ENCODE data around the gene FILIP1L.

FILIP1L gene

DNA sequence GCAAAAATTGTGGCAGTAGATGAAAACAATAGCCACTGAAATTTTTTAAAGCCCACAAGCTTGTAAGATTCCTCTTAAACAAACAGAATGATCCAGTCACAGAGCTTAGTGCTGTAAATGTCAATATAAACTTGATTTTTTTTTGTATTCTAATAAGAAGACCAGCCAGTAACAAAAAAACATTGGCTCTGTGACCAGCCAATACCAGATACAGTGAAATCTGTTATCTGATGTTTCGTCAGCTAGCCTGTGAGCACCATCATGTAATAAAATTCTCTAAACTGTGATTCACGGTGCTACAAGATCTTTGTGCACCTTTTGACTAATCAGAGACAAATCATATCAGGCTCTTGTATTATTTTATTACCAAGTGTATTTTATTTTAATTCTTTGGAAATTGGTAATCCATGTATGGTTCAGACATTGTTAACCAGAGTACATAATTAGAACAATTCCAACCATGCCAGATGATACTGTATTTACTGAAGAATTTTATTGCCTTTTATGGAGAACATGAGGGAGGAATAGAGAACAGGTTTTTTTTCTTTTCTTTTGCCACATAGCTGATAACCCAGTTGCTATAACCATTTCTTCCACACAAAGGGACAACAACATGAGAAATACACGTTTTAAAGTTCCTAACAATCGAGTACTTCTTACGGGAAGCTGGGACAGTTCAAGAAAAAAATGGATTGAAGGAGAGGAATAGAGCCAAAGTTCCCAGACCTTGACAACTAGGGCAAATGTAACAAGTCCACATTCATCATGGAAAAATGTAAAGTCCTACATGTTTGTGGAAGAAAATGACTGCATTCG, 71.9 kb downstream of the FILIP1L start:
- peak; percentile 50 for DNase-seq (ENCODE audit: low read depth)

DNA sequence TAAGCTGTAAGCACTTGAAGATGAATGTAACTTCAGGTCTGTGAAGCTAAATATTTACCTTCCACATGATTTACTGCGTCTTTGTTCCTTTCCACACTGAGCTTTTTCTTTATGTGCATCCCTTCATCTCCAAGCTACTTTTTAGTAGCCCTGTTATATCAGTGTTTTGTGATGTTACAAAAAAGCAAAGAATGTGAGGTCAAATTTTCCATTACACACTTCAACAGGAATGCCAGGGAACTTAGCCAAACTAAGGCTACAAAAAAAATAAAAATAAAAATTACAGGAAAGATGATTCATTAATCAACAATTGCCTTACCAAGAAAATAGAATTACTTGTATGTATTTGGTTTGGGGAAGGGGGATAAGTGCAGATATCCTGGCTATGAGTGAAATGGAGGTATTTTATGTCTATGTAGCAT, 73.0 kb downstream of the FILIP1L start:
- peak; percentile 76 for DNase-seq (ENCODE audit: low read depth)

DNA sequence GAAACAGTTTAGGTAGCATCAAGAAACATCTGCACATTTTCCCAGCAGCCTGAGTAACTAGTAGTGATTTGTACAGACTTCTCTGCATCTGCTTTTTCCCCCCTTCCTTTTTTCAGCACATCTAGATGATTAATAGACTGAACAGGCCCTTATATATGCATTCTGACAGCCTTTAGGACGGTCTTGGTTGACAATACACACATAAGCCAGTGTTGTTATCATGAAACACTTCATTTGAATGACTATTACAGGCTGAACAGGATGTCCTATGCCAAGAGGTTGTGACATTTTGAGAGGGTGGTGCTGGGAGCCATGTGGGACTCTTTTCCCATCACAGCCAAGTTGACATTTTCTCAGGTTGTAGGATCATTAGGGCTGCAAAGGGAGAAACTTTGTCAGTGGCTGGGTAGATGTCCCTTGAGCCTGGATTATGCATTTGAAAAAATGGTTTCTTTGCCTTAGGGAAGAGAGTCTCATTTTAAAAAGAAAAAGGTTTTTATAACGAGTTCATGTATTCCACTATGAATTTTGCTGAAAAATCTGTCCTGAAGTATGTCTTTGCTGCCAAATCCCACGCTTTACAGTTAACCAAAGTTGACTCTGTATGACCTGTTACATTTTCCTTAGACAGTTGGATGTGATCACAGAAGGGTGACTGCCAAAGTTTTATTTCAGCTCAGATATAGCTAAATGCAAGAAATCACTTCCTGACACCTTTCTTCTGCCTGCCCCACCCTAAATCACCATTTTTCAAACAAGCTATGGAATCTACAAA, 73.7 kb downstream of the FILIP1L start:
- peak; percentile 57 for DNase-seq (ENCODE audit: low read depth)

DNA sequence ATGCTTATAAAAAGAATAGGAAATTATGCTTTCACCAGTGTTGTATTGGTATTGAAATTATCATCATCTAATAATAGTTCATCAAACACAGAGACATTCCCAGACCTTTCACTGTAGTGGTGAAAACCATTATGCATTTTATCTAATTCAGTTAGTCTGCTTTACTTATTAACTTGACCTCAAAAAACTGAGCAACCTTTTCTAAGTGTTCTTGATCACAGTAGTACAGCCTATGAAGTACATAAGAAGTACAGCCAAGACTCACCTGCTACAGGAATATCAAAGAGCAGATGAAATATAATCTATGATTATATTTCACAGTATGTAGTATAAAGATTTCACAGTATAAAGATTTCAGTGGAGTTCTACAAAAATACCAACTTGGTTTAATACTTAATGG, 75.2 kb downstream of the FILIP1L start:
- no peak for DNase-seq (ENCODE audit: low read depth)

DNA sequence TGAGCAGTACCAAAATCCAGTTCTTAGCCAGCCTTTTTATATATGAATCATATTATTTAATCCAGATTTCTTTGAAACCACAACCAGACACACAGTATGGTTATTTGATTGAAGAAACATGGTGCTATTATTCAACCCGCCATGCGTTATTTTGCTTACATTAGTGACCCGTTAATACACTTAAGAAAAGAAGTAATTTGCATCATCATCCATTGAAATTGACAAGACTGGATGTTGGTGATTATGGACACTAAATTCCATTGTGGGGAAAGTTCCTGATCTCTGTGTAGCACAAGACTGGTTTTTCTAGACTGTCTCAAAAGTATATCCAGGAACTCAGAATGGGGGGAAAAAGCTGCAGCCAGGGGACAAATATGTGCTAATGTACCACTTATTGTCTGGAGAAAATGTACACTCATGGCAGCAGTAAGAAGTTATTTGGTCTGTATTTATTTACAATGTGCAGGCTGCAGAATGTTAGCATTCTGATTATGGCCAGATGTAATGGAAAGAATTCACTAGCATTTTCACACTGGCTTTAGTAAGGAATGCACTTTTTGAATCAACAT, 80.3 kb downstream of the FILIP1L start:
- DNase-seq (ENCODE audit: low read depth), result no peak

DNA sequence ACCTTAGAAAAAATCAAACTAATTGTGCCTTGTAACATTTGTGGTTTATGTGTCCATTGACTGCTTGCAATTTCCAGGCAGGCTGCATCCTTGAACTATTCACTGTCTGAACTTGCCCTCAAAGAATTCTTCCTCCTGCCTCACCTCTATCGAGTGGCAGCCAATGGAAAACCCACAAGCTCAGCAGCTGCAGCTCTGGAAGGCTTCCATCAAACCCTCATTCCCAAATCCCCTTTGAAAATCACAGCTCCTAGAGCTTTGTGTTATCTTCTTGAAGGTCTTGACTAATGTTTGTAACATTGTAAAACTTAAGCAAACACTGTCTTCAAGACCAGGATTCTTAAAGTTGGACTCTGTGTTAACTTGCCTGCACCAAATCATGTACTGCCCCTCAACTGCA, 81.1 kb downstream of the FILIP1L start:
- DNase-seq (ENCODE audit: low read depth), result no peak

DNA sequence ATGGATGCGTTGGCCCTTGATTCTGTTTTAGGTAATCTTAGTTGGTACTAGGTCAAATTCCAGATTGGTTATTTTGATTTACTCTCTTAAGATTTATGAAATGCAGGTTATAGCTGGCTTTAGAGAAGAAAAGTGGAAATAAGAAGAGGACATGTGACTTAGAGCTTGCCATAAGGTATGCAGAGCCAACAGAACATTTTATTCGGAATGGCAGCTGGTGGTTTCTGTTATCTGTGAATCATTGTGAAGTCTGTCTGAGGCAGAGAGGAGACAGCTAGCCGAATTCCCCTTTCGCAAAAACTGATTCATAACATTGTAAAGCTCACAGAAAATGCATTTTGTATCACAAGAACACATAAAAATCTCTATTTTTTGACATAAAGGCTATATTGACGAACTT, 82.1 kb downstream of the FILIP1L start:
- DNase-seq (ENCODE audit: low read depth), result no peak

DNA sequence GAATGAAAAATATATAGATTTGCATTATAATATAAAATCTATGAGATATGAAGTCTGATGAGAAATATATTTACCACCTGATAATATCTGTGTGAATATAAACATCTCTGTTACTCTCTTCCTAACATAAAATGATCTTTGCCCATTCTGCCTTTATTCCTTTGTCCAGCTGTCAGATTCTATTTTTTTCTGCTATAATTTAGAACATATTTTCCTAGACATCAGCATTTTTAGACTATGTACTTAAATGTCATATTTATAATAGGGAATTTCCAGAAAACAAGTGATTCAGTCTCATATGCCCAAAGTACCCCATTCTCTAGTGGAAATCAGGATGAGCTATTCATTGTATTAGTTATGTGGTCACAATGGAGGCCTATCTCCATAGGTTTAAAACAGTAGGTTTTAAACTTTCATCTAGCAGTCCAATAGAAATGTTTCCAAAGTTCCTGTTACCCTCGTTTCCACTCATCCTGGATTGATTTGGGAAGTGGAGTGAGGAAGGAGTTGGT, 83.3 kb downstream of the FILIP1L start:
- no peak for DNase-seq (ENCODE audit: low read depth)

DNA sequence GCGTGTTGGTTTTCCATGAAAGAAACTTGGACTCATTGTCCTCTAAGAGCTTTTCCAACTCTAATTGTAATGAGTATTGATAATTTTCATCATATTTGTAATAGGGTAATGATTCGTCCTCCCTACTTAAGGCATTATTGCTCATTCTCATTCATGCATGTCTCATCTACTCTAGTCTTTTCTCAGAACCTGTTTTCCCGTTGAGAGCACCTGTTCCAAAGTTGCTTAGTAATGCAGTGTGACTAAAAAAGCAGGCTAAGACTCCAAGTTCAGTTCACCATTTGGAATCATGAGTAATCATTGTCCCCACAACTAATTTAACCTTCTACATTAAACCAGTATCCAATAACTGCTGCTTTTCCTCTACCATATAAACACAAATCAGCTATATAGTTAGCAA, 84.0 kb downstream of the FILIP1L start:
- DNase-seq (ENCODE audit: low read depth), result no peak

DNA sequence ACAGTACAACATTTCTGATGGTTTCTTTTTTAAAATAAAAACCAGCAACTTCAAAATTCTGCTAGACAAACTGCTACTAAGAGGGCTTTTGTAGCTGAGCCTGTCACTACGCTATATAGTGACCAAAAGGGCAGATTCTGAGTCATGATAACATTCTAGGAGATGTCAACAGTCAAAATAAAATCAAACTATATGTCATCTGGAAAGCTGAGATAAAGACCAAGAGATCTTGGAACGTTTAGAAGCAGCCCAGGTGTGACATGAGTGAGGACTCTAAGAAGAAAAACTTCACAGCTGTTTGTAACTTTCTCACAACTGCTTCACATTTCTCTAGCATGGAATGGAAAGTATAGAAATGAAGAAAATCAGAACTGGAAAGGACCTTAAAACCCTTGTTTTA, 84.6 kb downstream of the FILIP1L start:
- DNase-seq (ENCODE audit: low read depth), result no peak

DNA sequence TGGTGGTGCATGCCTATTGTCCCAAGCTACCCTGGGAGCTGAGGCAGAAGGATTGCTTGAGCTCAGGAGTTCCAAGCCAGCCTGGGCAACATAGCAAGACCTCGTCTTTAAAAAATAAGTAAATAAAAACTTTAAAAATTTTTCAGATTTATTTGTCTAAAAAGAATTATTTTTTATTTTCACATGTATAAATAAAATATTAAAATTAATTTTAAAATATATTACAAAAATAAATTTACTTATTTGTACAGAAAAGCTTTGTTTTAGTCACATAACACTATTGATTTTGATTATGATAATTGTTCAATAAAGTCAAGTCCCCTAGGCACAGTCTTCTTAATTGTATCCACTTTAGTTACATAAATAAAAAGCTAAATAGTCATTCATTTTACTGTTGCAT, 85.2 kb downstream of the FILIP1L start:
- DNase-seq (ENCODE audit: low read depth), result no peak

DNA sequence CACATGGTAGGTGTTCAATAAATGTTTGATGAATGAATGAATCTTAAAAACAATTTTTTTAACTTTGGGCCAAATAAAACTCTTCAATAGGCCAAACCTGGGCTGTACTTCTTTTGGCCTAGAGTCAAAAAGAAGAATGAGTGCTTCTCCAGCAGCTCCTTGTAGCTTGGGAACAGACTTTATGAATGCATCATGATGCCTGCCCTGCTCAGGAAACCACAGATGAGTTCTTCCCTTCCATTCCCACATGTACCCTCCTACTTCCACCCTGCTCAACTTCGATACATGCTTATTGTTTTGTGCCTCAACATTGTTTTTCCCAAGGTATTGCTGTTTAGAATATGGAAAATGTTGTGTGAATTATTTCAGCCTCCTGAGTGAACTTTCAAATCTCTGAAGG, 87.0 kb downstream of the FILIP1L start:
- DNase-seq (ENCODE audit: low read depth), result no peak

DNA sequence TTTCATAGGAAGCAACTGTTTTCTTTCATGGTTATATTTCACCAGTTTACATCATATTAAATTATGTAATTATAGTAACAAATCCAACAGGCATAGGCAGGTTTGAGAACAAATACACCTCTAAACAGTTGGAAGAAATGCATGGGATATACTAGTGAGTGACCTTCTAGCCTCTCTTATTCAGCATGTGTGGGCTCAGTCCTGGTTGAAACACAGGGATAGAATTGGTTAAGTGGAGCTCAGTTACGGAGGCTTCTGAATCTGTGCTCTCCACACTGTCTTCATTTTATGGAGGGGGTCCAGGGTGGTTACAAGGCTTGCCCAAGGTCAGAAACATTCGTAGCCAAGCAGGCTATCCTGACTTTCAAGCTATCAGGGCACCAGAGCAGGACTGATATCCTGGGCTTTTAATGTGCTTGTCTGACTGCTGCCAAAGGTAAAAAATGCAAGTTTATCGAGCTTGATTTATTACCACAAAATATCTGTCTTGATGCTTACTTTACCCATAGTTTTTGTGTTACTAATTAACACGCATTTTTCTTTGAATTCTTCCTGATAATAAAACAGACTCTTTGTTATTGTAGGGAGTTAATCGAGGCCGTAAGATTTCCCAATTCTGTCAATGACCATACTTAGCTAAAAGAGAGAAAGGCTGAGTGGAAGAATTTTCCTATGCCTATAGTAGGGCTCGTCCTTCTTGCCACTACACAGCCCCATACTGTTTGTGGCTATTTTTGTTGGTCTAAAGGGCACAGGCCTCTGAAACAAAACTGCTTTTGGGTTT, 89.6 kb downstream of the FILIP1L start:
- DNase-seq (ENCODE audit: low read depth), result no peak

DNA sequence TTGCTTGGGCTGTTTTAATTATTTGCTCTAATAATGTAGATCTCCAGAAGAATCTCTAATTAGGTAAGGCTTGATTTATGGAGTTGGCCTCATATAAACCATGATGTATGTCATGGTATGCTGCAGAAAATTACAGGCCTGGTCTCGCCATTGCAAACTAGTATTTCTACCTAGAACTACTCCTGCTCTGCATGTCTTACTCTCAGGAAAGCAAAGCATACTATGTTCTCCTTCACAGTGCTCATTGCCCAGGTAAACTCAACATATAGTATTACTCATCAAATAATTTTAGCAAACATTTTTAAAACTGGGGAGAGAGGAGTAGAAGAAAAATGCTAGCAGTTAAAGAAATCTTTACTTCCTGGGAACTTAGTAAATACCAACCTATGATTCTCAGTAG, 90.7 kb downstream of the FILIP1L start:
- no peak for DNase-seq (ENCODE audit: low read depth)

DNA sequence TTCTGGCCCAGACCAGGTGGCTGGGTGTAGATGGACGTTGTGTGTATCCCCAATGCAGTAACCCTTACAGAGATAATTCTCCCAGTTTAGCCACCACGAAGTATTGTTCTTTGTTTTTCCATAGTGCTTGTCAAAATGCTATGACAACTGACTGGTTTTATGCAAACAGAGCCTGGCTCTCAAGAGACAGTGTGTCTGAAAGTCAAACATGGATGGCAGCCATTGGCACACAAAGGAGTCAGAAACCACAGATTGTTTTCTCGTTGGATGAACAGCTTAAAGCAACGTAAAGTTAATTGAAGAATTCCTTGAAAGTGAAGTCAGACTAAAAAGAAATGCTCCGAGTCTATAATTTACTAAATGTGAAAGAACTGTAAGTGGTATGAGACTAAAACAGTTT, 91.2 kb downstream of the FILIP1L start:
- DNase-seq (ENCODE audit: low read depth), result peak; percentile 71

DNA sequence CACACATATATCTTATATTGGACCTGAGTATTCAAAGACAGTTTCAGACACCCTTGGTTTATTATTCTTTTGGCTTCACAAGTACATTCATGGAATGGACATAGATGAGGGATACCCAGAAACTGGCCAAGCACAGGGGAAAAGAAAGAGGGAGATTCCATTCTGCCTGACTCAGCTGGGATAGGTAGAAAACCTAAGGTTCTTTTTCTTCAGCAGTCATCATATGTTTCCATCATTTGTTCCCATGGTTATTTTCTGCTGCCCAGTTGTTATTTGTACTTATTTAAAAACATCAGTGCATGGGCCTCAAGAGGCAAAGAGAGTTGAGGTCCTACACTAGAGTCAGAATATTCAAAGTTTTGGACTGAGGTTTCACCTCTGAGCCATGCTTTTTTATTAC, 91.8 kb downstream of the FILIP1L start:
- no peak for DNase-seq (ENCODE audit: low read depth)

DNA sequence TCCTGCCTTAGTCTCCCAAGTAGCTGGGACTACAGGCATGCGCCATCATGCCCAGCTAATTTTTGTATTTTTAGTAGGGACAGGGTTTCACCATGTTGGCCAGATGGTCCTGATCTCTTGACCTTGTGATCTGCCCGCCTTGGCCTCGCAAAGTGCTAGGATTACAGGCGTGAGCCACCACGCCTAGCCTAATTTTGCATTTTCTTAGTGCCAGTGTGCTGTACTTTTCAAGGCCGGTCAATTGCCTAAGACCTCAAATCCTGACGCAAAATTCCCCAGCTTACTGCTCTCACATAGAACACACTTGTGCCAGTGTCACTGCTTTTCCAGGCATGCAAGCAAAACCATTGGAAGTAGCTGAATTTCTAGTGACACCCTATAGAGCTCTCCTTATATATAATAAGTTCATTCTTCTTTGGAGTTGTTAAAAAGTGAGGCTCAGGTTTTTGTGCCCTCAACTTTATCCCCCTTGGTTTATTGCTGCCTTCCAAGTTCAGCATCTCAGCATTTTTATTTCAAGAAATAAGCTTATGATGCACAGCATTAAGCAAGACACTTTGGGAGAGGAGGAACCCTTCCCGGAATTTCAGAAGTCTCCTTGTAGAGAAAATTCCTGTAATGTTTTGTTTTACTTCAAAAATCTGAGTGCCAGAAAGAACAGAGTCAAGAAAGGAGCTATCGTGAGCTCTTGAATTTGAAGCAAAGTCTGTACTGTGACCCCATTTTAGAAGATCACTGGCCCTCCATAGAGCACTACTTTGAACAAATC, 93.2 kb downstream of the FILIP1L start:
- DNase-seq (ENCODE audit: low read depth), result no peak

DNA sequence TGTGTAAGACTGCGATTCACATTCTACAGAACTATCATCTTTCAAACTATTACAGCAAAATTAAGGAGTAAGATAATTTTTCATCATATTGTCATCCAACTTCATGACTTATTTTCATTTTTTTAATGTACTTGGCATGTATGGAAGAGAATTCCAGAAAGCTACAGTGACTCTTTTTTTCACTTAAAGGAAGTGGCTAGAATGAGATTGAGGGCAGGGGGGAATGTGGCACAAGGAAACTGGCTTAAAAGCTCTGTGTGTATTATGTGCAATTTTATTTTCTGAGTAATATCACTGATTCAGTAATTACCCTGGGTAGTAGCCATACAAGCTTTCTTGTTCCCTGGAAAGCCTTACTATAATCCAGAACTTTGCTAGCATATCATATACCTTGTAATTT, 94.6 kb downstream of the FILIP1L start:
- no peak for DNase-seq (ENCODE audit: low read depth)

DNA sequence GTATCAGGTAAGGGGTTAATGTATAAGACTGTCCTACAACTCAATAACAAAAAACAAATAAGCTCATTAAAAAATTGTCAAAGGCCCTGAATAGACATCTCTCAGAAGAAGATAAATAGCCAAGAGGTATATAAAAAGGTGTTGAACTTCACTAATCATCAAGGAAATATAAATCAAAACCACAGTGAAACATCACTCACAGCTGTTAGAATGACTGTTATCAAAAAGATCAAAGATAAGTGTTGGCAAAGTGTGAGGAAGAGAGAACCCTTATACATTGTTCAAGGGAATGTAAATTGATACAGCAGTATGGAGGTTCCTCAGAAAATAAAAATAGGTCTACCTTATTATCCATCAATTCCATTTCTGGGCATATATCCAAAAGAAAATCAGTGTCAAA, 95.5 kb downstream of the FILIP1L start:
- DNase-seq (ENCODE audit: low read depth), result no peak

DNA sequence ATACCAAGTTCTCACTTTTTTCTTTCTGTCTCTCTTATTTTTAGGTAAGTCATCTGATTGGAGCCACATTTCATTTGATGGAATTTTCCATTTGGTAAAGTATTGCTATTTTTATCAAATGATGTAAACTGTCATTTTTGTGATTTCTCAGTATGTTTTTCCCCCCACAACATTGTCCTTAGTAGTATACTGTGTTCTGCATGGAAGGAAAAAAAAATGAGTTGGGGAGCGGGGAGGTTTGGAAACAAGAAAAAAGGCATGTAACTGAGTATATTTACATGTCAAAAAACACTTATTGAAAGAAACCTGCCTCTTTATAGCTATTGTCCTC, 104.2 kb downstream of the FILIP1L start:
- DNase-seq (ENCODE audit: low read depth), result no peak

DNA sequence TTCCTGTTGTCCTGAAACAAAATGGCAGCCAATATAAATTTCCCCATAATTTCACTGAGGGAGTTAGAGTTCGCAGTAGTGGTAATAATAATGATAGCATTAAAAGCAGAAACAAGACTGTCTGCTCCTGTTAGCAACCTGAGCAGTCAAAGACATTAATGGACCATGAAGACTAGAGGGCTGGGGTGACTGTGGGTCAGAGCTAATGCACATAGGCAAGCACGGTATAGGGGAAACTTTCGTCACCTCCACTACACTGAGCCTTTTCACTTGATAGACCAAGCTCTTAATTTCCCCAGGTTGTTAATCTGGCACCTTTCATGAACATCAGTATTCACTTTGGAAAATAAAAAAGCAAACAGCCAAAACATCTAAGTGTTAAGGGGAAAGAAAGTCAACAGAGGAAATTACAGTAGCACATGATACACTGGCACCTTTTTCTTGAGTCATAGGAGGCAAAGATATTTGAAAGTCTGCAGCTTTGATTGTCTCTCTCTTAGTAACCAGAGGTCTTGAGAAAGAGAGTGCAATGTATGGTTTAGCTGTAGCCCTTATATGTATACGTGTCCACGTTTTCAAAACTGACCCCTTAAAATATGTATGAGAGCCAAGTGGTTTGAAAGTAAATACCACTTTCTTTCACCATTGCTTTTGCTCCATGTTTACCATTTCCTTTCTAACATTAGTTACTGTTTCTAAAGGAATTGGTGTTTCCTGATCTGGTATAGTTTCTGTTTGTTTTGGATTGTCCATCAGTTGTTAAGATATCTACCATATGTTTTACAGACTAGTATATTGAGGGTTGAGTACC, 104.8 kb downstream of the FILIP1L start:
- no peak for DNase-seq (ENCODE audit: low read depth)

Measured in stromal cell of bone marrow (primary cell).